Epithelial cell of proximal tubule (primary cell): ENCODE measurements around the gene OARD1. TPM values are rescaled to one million over a fixed set of nuclear protein-coding genes. Genes with fewer than 3 reads are reported as not detected.

Source experiments
- DNase-seq: peaks from one replicate; pipeline ENCODE4 v3.0.0-alpha.2; 2011; ENCODE audit warnings: low read depth
- H3K4me3 ChIP-seq: 2 replicates; pipeline ENCODE4 v1.5.1; 2011; ENCODE audit warnings: low read depth, mild to moderate bottlenecking, low read length
- total RNA-seq: library from RNA; depleted of rRNA; stranded (reverse); fragments of >200 nt; gene quantifications from 2 replicates; pipeline ENCODE4 v1.2.3, GENCODE V29; 2015
- TF ChIP-seq, protein P1 (sequence below): conservative IDR thresholded peaks from 2 replicates; pipeline ENCODE4 v1.5.1; 2012; ENCODE audit warnings: low read depth, mild to moderate bottlenecking, low read length

The OARD1 gene
- total RNA-seq, 1 donor from 2014 or later = 15.7 TPM

DNA sequence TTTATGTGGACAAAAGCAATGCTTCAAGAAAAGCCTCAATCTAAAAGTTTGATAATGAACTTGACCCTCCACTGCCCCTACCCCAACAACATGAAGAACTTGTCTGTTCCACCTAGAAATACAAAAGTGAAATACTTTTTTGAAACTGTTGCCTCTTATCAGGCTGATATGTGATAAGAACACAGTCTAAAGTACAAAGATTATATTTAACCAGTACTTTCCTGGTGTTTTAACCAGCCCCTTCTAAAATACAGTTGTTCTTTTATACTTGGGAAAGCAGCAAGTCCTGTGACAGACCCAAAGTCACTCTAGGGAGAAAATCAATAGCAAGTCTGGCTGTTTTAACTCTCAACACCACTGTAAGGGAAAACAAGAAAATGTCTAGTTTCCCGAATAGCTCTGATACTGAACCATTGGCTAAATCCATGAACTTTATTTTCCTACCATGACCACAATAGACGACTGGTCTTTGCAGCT lies 6.6 kb downstream of the OARD1 start:
- no peak overlapping the region for H3K4me3 ChIP-seq
- TF ChIP-seq, protein P1, sequence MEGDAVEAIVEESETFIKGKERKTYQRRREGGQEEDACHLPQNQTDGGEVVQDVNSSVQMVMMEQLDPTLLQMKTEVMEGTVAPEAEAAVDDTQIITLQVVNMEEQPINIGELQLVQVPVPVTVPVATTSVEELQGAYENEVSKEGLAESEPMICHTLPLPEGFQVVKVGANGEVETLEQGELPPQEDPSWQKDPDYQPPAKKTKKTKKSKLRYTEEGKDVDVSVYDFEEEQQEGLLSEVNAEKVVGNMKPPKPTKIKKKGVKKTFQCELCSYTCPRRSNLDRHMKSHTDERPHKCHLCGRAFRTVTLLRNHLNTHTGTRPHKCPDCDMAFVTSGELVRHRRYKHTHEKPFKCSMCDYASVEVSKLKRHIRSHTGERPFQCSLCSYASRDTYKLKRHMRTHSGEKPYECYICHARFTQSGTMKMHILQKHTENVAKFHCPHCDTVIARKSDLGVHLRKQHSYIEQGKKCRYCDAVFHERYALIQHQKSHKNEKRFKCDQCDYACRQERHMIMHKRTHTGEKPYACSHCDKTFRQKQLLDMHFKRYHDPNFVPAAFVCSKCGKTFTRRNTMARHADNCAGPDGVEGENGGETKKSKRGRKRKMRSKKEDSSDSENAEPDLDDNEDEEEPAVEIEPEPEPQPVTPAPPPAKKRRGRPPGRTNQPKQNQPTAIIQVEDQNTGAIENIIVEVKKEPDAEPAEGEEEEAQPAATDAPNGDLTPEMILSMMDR = no peak
- DNase-seq = no peak

DNA sequence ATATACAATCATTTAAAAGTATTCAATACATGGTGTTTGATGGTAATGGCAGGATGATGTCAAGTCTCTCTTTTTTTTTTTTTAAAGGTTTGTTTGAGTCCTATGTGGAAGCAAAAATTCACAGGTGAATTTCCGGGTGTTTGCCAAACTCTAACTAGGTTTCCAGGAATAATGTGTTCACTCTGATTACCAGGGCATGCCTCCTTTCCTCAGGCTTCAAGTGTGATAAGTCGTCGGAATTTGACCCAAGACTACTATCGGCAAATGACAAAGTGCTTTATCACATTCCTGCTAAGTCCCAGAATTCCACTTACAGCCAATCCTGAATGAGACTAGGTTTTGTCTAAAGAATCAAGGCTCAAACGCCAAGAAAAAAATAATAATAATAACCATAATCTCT lies 7.3 kb downstream of the OARD1 start:
- TF ChIP-seq, protein P1 = no peak

DNA sequence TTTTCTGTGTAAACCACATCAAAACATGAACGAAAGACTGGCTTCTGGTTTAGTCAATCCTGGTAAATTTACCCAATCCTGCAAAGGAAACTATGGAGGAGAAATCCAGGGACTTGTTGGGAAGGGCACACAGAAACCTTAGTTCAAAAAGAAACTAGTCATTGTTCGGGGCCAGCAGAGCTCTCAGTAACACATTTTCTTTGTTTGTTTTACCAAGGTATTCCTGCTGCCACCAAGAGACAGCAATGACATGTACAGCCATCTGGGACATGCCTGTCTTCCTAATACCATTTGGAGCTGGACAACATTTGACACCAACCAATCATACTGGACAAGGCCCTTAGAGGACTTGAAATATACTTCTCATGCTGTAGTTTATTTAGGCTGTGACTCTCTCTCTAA lies 8.3 kb downstream of the OARD1 start:
- H3K4me3 ChIP-seq = no peak overlapping the region
- DNase-seq = no peak
- TF ChIP-seq, protein P1 = no peak

More for the DNA sequence above, 7.3 kb downstream of the OARD1 start:
- DNase-seq = no peak
- no peak overlapping the region for H3K4me3 ChIP-seq

DNA sequence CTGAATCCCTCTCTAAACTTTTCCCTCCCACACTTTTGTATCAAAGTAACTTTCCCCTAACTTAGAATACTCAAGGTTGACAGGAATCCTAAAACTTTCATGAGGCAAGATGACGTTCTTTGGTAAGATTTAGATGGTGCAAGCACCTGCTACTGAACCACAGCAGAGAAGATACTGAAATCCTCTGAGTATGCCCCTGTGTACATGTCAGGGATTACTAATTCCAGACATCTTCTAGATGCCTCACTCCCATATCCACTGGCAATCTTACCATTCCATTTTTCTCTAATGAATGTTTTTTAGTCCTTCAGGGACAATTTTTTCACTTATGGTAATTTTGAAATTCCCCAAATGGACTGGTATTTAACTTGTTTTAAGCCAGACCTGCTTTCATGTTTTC lies 10.1 kb downstream of the OARD1 start:
- no peak for DNase-seq
- no peak overlapping the region for H3K4me3 ChIP-seq
- TF ChIP-seq, protein P1 = no peak

DNA sequence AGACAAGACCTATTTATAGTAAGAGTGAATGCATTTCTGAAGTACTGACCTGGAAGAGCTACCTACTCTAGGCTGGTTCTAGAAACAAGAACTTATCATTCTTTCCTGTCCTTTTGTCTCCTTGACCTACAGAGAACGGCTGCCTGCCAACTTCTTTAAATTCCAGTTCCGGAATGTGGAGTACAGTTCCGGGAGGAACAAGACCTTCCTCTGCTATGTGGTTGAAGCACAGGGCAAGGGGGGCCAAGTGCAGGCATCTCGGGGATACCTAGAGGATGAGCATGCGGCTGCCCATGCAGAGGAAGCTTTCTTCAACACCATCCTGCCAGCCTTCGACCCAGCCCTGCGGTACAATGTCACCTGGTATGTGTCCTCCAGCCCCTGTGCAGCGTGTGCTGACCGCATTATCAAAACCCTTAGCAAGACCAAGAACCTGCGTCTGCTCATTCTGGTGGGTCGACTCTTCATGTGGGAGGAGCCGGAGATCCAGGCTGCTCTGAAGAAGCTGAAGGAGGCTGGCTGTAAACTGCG lies 10.9 kb downstream of the OARD1 start:
- TF ChIP-seq, protein P1 = no peak
- no peak overlapping the region for H3K4me3 ChIP-seq
- no peak for DNase-seq

DNA sequence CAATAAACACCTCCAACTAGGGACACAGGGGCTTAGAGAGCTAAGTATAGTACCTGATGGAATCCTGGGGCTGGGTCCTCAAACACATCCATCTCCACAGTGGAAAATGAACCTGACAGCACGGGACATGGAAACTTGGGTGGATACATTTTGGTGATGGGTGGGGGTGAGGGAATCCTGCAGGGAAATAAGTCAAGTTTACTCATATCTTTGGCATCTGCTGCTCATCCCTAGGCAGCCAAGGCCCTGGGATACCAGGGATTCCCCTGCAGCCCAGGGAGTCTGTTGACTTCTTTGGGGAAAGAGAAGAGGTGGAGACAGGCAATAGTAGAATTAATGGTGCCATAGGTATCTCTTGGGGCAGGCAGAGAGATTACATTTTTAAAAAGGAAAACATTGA lies 12.6 kb downstream of the OARD1 start:
- TF ChIP-seq, protein P1 = no peak
- DNase-seq = no peak
- H3K4me3 ChIP-seq = no peak overlapping the region

DNA sequence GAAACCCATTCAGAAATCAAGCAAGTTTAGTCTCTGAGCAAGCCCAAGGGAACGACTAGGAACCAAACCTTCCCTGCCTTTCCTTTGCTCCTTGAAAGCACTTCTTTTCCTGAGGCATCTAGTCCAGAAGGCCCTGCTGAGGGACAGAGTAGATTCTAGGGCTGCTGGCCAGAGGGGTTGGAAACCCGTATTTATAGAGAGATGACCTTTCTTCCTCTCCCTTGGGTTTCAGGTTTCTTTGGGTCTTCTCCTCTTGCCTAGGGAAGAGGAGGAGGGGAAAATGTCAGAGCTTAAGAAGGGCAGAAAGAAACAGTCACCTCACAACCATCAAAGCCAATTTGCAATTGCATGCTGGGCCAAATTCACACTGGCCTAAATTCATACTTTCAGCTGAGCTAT lies 13.4 kb downstream of the OARD1 start:
- TF ChIP-seq, protein P1 = no peak
- no peak for DNase-seq
- H3K4me3 ChIP-seq = no peak overlapping the region
